Stimulated activated CD8-positive, alpha-beta memory T cell treated with anti-CD3 and anti-CD28 coated beads, Interleukin-12 subunit alpha, Interleukin-12 subunit beta, amount 100 ng/mL, for 1 hour (primary cell): ENCODE results near the gene FRYL.
A peak's percentile ranks its signal among the peaks of the same experiment; 100 is the strongest.
"Not testable (repeated sequence)": the region's sequence is repeated elsewhere in the genome, so short reads cannot be mapped to it uniquely, and the experiment has no call there.

ENCODE experiments used
- DNase-seq: peaks from one replicate; pipeline ENCODE4 v3.0.0-alpha.2; 2020; ENCODE audit warnings: low read depth

The FRYL gene

GRCh38 chr4:48785302-48785701 is 5.2 kb upstream of the FRYL start:
- DNase-seq, result no peak

DNA sequence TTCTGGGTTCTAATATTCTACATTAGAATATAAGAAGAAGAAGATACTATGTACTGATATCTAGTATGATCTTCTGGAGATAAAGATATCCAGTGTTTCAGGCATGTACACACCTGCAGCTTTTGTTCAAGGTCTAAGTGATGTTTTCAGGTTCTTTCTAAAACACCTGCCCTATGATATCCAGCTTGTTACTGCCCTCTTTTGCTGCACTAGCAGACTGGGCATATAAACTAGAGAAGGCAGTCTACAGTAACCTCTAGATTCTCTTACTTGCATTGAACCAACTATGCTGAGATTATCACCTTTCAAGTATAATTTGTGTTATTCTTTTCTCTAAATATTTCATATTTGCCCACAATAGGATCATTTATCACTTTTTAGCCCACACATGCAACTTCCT is 1.9 kb upstream of the FRYL start:
- no peak for DNase-seq

GRCh38 chr4:48780865-48781214 is 761 bp upstream of the FRYL start:
- DNase-seq, result peak; percentile 40

GRCh38 chr4:48779095-48779997 is 733 bp downstream of the FRYL start:
- peak; percentile 45 for DNase-seq

GRCh38 chr4:48778431-48779094 is 1.5 kb downstream of the FRYL start:
- no peak for DNase-seq

DNA sequence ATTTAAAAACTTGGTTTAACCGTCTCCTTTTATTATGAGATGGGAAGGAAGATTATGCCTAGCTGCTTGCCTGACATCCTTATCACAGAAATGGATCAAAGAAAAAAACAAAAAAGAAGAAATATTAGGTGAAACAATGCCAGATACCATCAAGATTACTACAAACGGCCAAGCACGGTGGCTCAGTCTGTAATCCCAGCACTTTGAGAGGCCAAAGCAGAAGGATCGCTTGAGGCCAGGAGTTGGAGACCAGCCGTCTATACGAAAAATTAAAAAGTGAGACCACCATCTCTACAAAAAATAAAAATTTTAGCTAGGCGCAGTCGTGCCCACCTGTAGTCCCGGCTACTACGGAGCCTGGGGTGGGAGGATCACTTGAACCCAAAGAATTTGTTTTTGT is 2.3 kb downstream of the FRYL start:
- DNase-seq, result no peak

DNA sequence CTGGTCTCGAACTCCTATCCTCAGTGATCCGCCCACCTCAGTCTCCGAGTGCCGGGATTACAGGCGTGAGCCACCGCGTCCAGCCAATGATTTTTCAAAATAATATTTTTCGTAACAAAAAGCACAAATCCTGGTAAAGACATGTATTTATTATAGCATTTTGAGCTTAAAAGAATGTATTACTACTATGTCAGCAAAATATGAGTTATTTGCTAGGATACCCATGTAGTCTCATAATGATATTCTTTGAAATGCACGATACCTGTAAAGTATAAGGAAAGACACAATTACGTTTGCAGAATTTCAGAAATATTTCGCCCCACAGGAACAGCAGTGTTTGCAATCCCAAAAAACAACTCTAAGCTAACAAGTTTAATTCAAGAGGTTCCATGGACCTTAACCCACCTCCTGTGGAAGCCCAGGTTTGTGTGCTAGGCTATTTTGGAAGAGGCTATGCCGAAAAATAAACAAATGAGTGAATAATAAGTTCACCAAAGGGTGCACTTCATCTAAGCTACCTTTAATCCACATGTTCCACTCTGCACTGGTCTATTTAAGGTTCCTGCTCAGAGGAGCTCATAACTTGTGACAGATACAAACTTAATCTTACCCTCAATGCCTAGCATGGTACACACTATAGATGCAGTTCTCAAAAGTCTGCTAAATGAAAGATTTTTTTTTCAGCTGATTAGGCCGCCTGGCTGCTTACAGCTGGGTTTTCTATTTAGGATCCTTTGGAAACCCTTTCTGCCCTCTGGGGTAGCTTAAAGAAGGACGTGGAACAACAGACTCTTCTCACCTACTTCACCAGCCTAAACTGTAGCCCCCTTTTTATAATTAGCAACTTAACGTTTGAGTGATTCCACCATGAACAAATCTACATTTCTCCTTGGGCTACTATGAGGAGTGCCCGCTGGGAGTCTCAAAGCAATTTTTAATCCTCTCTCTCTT is 5.0 kb downstream of the FRYL start:
- no peak for DNase-seq

GRCh38 chr4:48772556-48772955 is 7.5 kb downstream of the FRYL start:
- DNase-seq, result no peak

- no peak for DNase-seq
These were observed 12.8 kb downstream of the FRYL start for GRCh38 chr4:48767055-48767929.

- DNase-seq, result no peak
These were observed 13.8 kb downstream of the FRYL start for GRCh38 chr4:48766131-48766792.

DNA sequence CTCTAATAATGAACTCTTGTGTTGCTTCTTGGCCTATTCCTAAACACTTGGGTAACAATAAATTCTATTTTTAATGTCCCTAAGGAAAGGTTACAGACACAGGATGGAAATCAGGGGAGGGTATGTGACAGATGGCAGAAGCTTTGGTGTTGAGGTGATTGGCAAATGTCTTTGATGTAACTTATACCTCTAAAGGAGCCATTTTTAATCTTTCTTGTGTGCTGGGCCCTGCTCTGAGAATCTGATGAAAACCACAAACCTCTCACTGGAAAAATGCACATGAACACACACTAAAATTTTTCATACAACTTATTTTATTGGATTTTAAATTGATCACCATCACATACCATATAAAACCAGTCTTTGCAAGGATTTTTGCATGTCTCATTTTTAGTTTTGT is 17.7 kb downstream of the FRYL start:
- DNase-seq, result no peak

DNA sequence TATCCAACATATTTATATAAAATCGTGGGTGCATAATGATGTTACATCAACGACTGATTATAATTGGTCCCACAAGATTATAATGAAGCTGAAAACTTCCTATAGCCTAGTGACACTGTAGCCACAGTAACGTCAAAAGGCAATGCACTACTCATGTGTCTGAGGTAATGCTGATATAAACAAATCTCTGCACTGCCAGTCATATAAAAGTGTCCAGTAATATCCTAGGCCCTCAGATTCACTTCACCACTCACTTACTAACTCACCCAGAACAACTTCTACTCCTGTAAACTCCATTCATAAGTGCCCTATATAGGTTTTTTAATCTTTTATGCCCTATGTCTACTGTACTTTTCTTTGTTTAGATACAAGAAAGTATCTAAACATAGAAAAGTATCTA is 18.8 kb downstream of the FRYL start:
- DNase-seq, result no peak

DNA sequence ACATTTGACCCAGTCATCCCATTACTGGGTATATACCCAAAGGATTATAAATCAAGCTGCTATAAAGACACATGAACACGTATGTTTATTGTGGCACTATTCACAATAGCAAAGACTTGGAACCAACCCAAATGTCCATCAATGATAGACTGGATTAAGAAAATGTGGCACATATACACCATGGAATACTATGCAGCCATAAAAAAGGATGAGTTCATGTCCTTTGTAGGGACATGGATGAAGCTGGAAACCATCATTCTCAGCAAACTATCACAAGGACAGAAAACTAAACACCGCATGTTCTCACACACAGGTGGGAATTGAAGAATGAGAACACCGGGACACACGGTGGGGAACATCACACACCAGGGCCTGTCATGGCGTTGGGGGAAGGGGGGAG is 21.4 kb downstream of the FRYL start:
- DNase-seq, result not testable (repeated sequence)

- DNase-seq, result no peak
These were observed 23.3 kb downstream of the FRYL start for GRCh38 chr4:48756689-48757220.

- DNase-seq, result no peak
These were observed 24.8 kb downstream of the FRYL start for GRCh38 chr4:48755281-48755680.

DNA sequence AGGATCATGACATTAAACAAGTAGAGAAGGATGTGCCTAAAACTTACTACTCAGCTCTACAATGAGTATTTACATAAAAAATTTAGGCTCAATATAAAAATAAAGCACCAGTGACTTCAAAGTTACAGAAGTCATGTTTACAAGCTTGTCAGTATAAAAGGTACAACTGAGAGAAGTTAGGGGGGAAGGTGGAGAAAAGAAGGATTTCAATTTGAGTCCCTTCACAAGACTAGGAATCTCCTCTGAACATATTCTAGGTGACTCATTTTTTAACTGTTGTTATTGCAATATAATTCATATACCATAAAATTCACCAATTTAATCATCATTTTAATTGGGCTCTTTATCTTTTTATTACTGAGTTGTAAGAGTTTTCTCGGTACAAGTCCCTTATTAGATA is 26.9 kb downstream of the FRYL start:
- DNase-seq, result no peak

DNA sequence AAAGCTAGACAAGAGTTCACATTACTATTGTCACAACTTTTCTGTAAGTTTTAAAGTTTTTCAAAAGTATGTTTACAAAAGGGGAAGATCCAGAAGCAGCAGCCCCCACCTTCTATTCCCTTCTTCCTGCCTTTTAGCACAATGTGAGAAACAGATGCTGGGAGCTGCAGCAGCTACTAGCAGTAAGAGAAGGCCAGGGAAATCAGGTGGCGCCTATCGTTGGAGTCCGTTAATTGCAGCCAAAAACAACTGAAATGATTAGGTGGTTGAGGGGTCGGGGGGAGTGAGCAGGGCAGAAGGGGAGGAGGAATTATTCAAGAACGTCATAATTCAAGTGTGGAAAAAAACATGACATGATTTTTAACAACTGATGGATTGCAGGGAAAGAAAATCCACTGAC is 27.4 kb downstream of the FRYL start:
- no peak for DNase-seq

GRCh38 chr4:48752246-48752645 is 27.8 kb downstream of the FRYL start:
- no peak for DNase-seq

DNA sequence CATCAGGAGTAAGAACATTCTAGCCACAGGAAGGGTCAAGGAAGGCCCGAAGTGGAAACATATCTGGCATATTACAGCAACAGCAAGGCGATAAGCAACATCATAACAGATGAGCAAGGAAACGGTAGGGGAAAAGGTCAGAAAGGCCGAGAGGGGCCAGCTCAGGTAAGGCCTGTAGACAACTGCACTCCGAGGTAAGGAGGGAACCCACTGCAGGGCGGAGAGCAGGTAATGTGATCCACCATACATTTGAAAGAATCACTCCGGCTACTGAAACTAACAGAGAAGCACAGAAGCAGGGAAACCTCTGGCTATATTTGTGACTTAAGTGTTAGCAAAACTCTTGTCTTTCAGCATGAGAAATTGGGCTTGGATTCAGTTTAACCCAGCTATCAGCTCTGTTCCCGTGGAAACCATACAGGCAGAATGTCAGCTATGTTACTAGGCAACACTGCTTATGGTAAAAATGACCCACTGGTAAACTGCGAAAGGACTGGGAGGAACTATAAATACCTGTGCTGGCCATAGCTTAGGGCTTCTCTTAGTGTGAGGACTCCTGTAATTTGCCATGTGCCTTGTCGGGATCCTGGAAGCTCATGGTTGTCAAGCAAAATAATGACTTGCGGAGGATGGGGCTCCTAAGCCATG is 31.0 kb downstream of the FRYL start:
- no peak for DNase-seq
